Stimulated activated naive CD8-positive, alpha-beta T cell treated with anti-CD3 and anti-CD28 coated beads, Interleukin-15, amount 100 ng/mL, for 72 hours (primary cell): Measurements from ENCODE around the gene GFM2.

Experiments used
- ATAC-seq: fragments of 150-1000 bp; cut with Tn5 transposase; 2 replicates; pipeline ENCODE4 v1.10.0; 2021; ENCODE audit warnings: mild to moderate bottlenecking, moderate library complexity
- DNase-seq, 2 donors: peaks; one replicate each; pipeline ENCODE4 v3.0.0; 2021 to 2022
- H3K27ac Mint-ChIP-seq, 2 donors: one replicate each; pipeline ENCODE4 v1.8.0; 2022; ENCODE audit warnings: mild to moderate bottlenecking in 2 of 2, mixed read lengths in 2 of 2, moderate library complexity in 2 of 2
- H3K27me3 Mint-ChIP-seq: one replicate; pipeline ENCODE4 v1.8.0; 2022; ENCODE audit warnings: mixed read lengths
- H3K4me1 Mint-ChIP-seq: one replicate; pipeline ENCODE4 v1.8.0; 2022; ENCODE audit warnings: mild to moderate bottlenecking, mixed read lengths
- H3K4me3 Mint-ChIP-seq, 2 donors: one replicate each; pipeline ENCODE4 v1.8.0; 2022; ENCODE audit warnings: mild to moderate bottlenecking in 2 of 2, mixed read lengths in 2 of 2, moderate library complexity in 1 of 2
- H3K9me3 Mint-ChIP-seq, 2 donors: one replicate each; pipeline ENCODE4 v1.8.0; 2022; ENCODE audit warnings: mixed read lengths in 2 of 2

Gene GFM2

GRCh38 chr5:74673011-74673790 lies 93.7 kb downstream of the GFM2 start:
- Mint-ChIP-seq H3K9me3 (no peaks in the 10 kb centered on the region), H3K27ac (no peak overlapping the region), H3K4me3 (no peak overlapping the region), H3K4me1 (no peaks in the 10 kb centered on the region), H3K27me3 (peaks cover under 1% of the 10 kb centered on the region)
- ATAC-seq (no peak), DNase-seq (no peak)

- H3K4me1 Mint-ChIP-seq: no peaks in the 10 kb centered on the region
- no peaks in the 10 kb centered on the region for H3K27me3 Mint-ChIP-seq
- no peak for DNase-seq
- ATAC-seq: no peak
- H3K9me3 Mint-ChIP-seq: no peaks in the 10 kb centered on the region
- peak overlapping the region in 1 of 2 donors; percentile 63 for H3K27ac Mint-ChIP-seq
- H3K4me3 Mint-ChIP-seq: no peak overlapping the region
Observed at GRCh38 chr5:74672215-74672877, 94.6 kb downstream of the GFM2 start.
